ENCODE results near the gene KIR3DL3. TPM values are rescaled to one million over a fixed set of nuclear protein-coding genes. Genes with fewer than 3 reads are reported as not detected.
"Not testable (repeated sequence)": the region's sequence is repeated elsewhere in the genome, so short reads cannot be mapped to it uniquely, and the experiment has no call there.

Gene KIR3DL3
- total RNA-seq, 1 donor from 2014 or later = not detected

DNA sequence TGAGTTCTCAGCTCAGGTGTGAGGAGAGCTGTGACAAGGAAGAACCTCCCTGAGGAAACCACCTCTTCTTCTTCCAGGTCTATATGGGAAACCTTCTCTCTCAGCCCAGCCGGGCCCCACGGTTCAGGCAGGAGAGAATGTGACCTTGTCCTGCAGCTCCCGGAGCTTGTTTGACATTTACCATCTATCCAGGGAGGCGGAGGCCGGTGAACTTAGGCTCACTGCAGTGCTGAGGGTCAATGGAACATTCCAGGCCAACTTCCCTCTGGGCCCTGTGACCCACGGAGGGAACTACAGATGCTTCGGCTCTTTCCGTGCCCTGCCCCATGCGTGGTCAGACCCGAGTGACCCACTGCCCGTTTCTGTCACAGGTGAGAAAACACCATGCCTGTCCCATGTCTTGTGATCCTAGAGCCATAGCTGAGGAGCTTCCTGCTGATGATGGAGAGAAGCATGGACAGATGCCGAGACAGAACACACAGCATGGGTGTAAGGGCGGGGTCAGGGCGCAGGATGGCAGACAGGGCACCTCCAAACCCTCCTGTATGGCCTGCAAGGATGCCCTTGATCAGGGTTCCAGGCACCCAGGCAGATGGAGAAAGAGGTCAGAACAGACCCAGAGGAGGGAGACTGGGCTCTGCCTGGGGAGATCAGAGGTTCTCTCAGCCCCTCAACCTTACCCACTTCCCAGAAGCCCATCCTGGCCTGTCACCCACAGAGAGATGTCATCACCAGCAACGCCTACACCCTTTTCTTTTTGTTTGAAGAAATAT lies 5.4 kb downstream of the KIR3DL3 start:
- DNase-seq (ENCODE audit: low read depth in 2 of 2) = no peak

DNA sequence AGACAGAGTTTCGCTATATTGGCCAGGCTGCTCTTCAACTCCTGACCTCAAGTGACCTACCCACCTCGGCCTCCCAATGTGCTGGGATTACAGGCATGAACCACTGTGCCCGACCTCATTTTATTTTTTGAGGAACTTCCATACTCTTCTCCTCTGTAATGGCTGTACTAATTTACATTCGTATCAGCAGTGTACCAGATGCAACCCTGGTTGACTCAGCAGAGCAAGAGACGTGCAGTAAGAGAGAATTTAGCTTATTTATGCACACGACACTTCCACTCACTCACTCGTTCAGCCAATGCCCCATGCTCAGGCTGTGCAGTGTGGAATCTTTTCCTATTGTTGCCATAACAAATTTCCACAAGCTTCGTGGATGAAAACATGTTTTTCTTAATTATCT lies 6.9 kb downstream of the KIR3DL3 start:
- no peak for DNase-seq (ENCODE audit: low read depth in 2 of 2)

DNA sequence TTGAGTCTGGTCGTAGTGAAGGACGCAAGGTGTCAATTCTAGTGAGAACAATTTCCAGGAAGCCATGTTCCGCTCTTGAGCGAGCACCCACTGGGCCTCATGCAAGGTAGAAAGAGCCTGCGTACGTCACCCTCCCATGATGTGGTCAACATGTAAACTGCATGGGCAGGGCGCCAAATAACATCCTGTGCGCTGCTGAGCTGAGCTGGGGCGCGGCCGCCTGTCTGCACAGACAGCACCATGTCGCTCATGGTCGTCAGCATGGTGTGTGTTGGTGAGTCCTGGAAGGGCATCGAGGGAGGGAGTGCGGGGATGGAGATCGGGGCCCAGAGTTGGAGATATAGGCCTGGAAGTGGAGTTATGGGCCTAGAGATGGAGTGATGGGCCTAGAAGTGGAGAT lies 14.1 kb downstream of the KIR3DL3 start, which contains the start of gene KIR2DL3:
Gene KIR2DL3, plus strand, starts transcription at position 208 of the 400 bp plus-strand sequence. Its CDS starts 33 bp downstream, at position 241.
- DNase-seq (ENCODE audit: low read depth in 2 of 2) = not testable (repeated sequence)

GRCh38 chr19:54738715-54739114 lies 14.5 kb downstream of the KIR3DL3 start:
- no peak for DNase-seq (ENCODE audit: low read depth in 2 of 2)

GRCh38 chr19:54739587-54740497 lies 15.6 kb downstream of the KIR3DL3 start:
- no peak for DNase-seq (ENCODE audit: low read depth in 2 of 2)

- not testable (repeated sequence) for DNase-seq (ENCODE audit: low read depth in 2 of 2)
These were observed 17.7 kb downstream of the KIR3DL3 start for GRCh38 chr19:54741950-54742349.

- not testable (repeated sequence) for DNase-seq (ENCODE audit: low read depth in 2 of 2)
These were observed 19.8 kb downstream of the KIR3DL3 start for GRCh38 chr19:54744080-54744479.

GRCh38 chr19:54747614-54748322 lies 23.5 kb downstream of the KIR3DL3 start:
- not testable (repeated sequence) for DNase-seq (ENCODE audit: low read depth in 2 of 2)

DNA sequence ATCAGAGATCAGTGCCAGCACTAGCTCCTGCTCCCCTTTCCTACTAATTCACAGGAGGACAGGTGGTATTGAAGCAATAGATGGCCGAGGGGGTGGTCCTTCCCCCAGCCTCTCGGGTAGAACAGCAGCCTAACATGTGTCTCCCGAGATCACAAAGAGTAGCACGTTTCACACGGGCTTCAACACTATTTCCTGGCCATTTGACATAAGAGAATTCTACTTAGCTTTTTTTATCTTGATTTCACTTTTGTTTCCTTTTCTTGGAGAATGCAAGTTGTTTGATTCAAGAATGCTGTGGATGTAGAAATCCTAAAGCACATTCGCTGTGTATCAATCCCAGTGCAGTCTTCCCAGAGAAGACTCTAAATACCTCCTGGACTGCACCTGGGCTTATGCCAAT lies 26.0 kb downstream of the KIR3DL3 start:
- not testable (repeated sequence) for DNase-seq (ENCODE audit: low read depth in 2 of 2)

DNA sequence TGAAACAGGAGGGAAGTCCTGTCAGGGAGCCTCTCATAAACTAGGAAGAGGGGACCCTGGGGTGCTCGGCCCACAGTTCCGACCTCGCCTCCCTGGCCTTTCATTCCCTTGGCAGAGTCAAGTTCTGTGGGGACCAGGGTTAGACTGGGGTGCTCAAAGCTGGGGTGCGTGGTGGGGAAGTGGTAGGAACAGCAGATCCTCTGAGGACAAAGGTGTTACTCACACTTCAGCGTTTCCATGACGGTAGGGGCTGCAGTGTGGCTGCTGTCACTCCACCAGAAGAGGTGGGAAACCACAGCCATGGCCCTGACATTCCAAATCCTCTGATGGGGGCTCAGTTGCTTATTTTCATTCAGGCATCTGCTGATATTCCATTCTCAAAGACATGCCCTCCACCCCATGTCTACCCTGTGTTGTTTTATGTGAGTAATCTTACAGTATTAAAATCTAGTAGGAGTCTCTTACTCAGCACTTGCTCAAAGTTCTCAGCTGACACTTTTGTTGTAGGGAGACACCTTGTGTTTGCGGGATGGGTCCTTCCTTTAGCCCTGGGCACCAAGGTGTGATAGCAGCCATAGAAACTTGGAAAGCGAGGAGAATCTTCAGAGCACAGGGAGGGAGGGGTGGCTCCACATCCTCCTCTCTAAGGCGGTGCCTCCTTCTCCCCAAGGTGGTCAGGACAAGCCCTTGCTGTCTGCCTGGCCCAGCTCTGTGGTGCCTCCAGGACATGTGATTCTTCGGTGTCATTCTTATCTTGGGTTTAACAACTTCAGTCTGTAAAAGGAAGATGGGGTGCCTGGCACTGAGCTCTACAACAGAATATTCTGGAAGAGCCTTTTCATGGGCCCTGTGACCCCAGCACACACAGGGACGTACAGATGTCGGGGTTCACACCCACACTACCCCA lies 32.2 kb downstream of the KIR3DL3 start:
- not testable (repeated sequence) for DNase-seq (ENCODE audit: low read depth in 2 of 2)

GRCh38 chr19:54758577-54758976 lies 34.3 kb downstream of the KIR3DL3 start:
- DNase-seq (ENCODE audit: low read depth in 2 of 2) = not testable (repeated sequence)

- not testable (repeated sequence) for DNase-seq (ENCODE audit: low read depth in 2 of 2)
These were observed 40.0 kb downstream of the KIR3DL3 start for GRCh38 chr19:54764219-54764618.

DNA sequence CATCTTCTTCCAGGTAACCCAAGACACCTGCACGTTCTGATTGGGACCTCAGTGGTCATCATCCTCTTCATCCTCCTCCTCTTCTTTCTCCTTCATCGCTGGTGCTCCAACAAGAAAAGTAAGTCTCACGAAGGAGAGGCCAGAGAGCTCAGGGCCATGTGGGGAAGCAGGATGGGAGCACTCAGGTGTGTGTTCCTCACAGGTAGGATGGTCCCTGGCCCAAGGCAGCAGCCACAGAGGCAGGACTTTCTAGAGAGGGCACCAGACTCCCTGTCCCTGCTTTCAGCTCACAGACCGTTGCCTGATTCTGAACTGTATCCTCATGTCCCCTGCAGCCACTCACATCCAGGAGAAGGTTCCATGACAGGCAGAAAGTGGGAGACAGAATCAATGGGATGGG lies 42.2 kb downstream of the KIR3DL3 start:
- DNase-seq (ENCODE audit: low read depth in 2 of 2) = not testable (repeated sequence)

DNA sequence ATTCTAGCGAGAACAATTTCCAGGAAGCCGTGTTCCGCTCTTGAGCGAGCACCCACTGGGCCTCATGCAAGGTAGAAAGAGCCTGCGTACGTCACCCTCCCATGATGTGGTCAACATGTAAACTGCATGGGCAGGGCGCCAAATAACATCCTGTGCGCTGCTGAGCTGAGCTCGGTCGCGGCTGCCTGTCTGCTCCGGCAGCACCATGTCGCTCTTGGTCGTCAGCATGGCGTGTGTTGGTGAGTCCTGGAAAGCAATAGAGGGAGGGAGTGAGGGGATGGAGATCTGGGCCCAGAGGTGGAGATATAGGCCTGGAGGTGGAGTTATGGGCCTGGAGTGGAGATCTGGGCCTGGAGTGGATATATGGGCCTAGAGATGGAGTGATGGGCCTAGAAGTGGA lies 45.4 kb downstream of the KIR3DL3 start, which contains the start of gene KIR2DL1:
Gene KIR2DL1, plus strand, starts transcription at position 148 of the 400 bp plus-strand sequence. Its CDS starts 58 bp downstream, at position 206.
- not testable (repeated sequence) for DNase-seq (ENCODE audit: low read depth in 2 of 2)

- not testable (repeated sequence) for DNase-seq (ENCODE audit: low read depth in 2 of 2)
These were observed 46.3 kb downstream of the KIR3DL3 start for GRCh38 chr19:54770511-54770910.

DNA sequence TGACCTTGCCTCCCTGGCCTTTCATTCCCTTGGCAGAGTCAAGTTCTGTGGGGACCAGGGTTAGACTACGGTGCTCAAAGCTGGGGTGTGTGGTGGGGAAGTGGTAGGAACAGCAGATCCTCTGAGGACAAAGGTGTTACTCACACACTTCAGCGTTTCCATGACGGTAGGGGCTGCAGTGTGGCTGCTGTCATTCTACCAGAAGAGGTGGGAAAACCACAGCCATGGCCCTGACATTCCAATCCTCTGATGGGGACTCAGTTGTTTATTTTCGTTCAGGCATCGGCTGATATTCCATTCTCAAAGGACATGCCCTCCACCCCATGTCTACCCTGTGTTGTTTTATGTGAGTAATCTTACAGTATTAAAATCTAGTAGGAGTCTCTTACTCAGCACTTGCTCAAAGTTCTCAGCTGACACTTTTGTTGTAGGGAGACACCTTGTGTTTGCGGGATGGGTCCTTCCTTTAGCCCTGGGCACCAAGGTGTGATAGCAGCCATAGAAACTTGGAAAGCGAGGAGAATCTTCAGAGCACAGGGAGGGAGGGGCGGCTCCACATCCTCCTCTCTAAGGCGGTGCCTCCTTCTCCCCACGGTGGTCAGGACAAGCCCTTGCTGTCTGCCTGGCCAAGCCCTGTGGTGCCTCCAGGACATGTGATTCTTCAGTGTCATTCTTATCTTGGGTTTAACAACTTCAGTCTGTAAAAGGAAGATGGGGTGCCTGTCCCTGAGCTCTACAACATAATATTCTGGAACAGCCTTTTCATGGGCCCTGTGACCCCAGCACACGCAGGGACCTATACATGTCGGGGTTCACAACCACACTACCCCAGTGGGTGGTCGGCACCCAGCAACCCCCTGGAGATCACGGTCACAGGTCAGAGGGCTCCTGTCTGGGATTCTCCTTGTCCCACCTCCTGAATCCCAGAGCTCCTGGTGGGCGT lies 47.0 kb downstream of the KIR3DL3 start:
- DNase-seq (ENCODE audit: low read depth in 2 of 2) = not testable (repeated sequence)

DNA sequence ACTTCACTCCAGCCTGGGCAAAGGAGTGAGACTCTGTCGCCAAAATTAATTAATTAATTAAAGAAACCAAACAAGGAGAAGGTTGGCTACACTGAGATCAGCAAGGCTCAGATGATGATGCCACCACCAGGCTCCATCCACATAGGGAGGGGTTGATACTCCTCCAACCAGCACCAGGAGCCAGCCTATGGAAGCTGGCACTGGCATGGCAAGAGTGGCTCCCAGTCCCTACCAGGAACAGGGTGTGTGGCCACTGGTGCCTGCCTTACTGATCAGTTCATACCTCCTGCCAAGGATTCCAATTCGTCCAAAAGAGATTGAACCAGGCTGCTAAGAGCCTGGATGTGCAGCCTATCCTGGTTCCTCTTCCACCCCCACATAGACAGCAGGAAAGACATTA lies 48.4 kb downstream of the KIR3DL3 start:
- not testable (repeated sequence) for DNase-seq (ENCODE audit: low read depth in 2 of 2)

DNA sequence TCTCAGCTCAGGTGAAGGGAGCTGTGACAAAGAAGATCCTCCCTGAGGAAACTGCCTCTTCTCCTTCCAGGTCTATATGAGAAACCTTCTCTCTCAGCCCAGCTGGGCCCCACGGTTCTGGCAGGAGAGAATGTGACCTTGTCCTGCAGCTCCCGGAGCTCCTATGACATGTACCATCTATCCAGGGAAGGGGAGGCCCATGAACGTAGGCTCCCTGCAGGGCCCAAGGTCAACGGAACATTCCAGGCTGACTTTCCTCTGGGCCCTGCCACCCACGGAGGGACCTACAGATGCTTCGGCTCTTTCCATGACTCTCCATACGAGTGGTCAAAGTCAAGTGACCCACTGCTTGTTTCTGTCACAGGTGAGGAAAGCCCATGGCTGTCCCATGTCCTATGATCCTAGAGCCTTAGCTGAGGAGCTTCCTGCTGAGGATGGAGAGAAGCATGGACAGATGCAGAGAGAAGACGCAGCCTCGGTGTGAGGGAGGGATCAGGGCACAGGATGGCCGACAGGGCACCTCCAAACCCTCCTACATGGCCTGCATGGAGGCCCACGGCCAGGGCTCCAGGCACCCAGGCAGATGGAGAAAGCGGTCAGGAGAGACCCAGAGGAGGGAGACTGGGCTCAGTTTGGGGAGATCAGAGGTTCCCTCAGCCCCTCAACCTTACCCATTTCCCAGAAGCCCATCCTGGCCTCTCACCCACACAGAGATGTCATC lies 51.0 kb downstream of the KIR3DL3 start:
- not testable (repeated sequence) for DNase-seq (ENCODE audit: low read depth in 2 of 2)
